ENCODE measurements around the gene ECM1. TPM values are rescaled to one million over a fixed set of nuclear protein-coding genes. Genes with fewer than 3 reads are reported as not detected.

The ECM1 gene
- total RNA-seq, 1 experiment from 2014 or later = 1.4 TPM

DNA sequence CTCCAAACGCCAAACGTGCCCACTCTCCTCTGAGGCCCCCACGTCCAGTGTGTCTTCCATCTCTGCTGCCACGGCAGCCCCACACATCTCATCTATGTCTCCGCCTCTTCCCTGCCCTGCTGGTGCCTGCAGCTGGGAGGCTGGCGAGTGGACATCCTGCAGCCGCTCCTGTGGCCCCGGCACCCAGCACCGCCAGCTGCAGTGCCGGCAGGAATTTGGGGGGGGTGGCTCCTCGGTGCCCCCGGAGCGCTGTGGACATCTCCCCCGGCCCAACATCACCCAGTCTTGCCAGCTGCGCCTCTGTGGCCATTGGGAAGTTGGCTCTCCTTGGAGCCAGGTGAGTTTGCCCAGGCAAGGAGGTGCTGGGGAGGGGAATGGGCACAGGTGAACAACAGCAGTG, 49.9 kb downstream of the ECM1 start:
- no peak overlapping the region for H3T11ph ChIP-seq (ENCODE audit: low read length)
- DNase-seq = peak; percentile 25
- H3K56ac ChIP-seq (ENCODE audit: insufficient read length, low read depth, low read length) = no peak overlapping the region
- H3K18ac ChIP-seq (ENCODE audit: insufficient read length, low read depth, low read length) = no peak overlapping the region
- H3K23me2 ChIP-seq (ENCODE audit: insufficient read length, low read depth, low read length, poor library complexity, severe bottlenecking) = peaks cover 11% of the 10 kb centered on the region
- no peak overlapping the region for H4K91ac ChIP-seq (ENCODE audit: insufficient read length, low read depth, low read length)
- no peak overlapping the region for H3K4ac ChIP-seq (ENCODE audit: low read depth, low read length)
- no peak overlapping the region for H2BK15ac ChIP-seq (ENCODE audit: low read depth, low read length)
- no peaks in the 10 kb centered on the region for H3K27me3 ChIP-seq (ENCODE audit: insufficient read depth, low read length)
- H2AK5ac ChIP-seq (ENCODE audit: insufficient read length, low read length) = no peak overlapping the region
- no peak overlapping the region for H2BK5ac ChIP-seq (ENCODE audit: insufficient read length, low read length)
- Mint-ChIP-seq H3K9me3 (no peaks in the 10 kb centered on the region), H3K36me3 (ENCODE audit: insufficient read depth in 1 of 3, low read depth in 3 of 3) (peaks cover 3 to 5% (median 5%) of the 10 kb centered on the region in 3 experiments; a peak in 5 of 7 replicates), H3K27me3 (ENCODE audit: low read depth) (no peaks in the 10 kb centered on the region), H3K4me1 (peaks cover 22 to 35% of the 10 kb centered on the region in 2 experiments), H3K4me3 (no peak overlapping the region), H3K27ac (0 out of 7 replicates have a peak overlapping the region, but pooled peaks of 1 of the 3 experiments have one; percentile 17)
- no peak overlapping the region for H4K5ac ChIP-seq (ENCODE audit: insufficient read length, low read depth, low read length)
- H3K79me2 ChIP-seq (ENCODE audit: insufficient read depth, low read length) = no peaks in the 10 kb centered on the region
- no peak overlapping the region for H3K23ac ChIP-seq (ENCODE audit: insufficient read length, low read depth, low read length)
- no peaks in the 10 kb centered on the region; the same call in 1 of the 2 replicates for H3K4me1 ChIP-seq (ENCODE audit: insufficient read depth, low read length)
- WGBS (ENCODE audit: extremely low coverage, insufficient read length, low lambda C conversion rate) = no CpG with 5 or more reads among the region's 15 CpGs
- no peak overlapping the region for H3K9ac ChIP-seq (ENCODE audit: extremely low read depth, insufficient read length, low read length)
- no peak overlapping the region for H3K27ac ChIP-seq (ENCODE audit: insufficient read length, low read depth, low read length)
- H2AFZ ChIP-seq (ENCODE audit: low read length) = no peak overlapping the region
- no peak overlapping the region for H2BK20ac ChIP-seq (ENCODE audit: low read depth, low read length, poor library complexity, severe bottlenecking)
- H2BK120ac ChIP-seq (ENCODE audit: low read depth, low read length, poor library complexity, severe bottlenecking) = no peak overlapping the region
- no peak overlapping the region for H4K8ac ChIP-seq (replicated peaks; ENCODE audit: insufficient read length, low read depth, low read length)
- no peaks in the 10 kb centered on the region for H4K20me1 ChIP-seq (ENCODE audit: control insufficient read depth, insufficient read depth, insufficient read length)
- no peak overlapping the region for H3K4me2 ChIP-seq (ENCODE audit: insufficient read depth, insufficient read length, low read length)
- TF ChIP-seq, protein P1, sequence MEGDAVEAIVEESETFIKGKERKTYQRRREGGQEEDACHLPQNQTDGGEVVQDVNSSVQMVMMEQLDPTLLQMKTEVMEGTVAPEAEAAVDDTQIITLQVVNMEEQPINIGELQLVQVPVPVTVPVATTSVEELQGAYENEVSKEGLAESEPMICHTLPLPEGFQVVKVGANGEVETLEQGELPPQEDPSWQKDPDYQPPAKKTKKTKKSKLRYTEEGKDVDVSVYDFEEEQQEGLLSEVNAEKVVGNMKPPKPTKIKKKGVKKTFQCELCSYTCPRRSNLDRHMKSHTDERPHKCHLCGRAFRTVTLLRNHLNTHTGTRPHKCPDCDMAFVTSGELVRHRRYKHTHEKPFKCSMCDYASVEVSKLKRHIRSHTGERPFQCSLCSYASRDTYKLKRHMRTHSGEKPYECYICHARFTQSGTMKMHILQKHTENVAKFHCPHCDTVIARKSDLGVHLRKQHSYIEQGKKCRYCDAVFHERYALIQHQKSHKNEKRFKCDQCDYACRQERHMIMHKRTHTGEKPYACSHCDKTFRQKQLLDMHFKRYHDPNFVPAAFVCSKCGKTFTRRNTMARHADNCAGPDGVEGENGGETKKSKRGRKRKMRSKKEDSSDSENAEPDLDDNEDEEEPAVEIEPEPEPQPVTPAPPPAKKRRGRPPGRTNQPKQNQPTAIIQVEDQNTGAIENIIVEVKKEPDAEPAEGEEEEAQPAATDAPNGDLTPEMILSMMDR (conservative IDR thresholded peaks at IDR 0.05) = no peak
- H3K79me1 ChIP-seq (ENCODE audit: insufficient read depth, low read depth, low read length, poor library complexity, severe bottlenecking) = no peaks in the 10 kb centered on the region
- H2BK12ac ChIP-seq (ENCODE audit: insufficient read length, low read depth, low read length) = no peak overlapping the region
- H3K9me3 ChIP-seq (ENCODE audit: control insufficient read depth, low read depth, low read length) = no peaks in the 10 kb centered on the region
- no peak overlapping the region for H3K14ac ChIP-seq (ENCODE audit: insufficient read depth, low read length)

Measured in H9 (cell line).